H1 (cell line): ENCODE data around the gene SCCPDH. TPM values are rescaled to one million over a fixed set of nuclear protein-coding genes. Genes with fewer than 3 reads are reported as not detected.

Experiments used
- CTCF ChIA-PET: fragments of 300-600 bp; sonication (Branson Sonifier 250); formaldehyde crosslinking; loops from one replicate; lab custom pipeline; 2021; ENCODE audit not compliant: partially characterized antibody; lab: Charles Lee
- POLR2A ChIA-PET: fragments of 300-600 bp; sonication (Branson Sonifier 250); formaldehyde crosslinking; loops from one replicate; lab custom pipeline; 2021; ENCODE audit warnings: inconsistent platforms; ENCODE audit not compliant: partially characterized antibody; lab: Charles Lee
- DNase-seq, 2 experiments: peaks; one replicate each; pipeline versions ENCODE4 v3.0.0 to v3.0.0-alpha.2; 2010 to 2022; ENCODE audit warnings: low spot score in 2 of 2, low read depth in 1 of 2, mixed read lengths in 1 of 2
- FAIRE-seq: peaks from 2 replicates; lab custom pipeline; 2011; peaks lifted over from hg19 to GRCh38; lab: Jason Lieb, UNC
- H2AFZ ChIP-seq: 2 replicates; pipeline ENCODE4 v1.8.1; 2012; ENCODE audit warnings: low read length, inconsistent platforms
- H2AK5ac ChIP-seq: 2 replicates; pipeline ENCODE4 v1.6.1; 2013; ENCODE audit warnings: low read depth, low read length
- H2BK120ac ChIP-seq: replicated peaks from 2 replicates; pipeline ENCODE3; 2013; ENCODE audit warnings: low read depth, low read length, inconsistent platforms
- H2BK12ac ChIP-seq: 2 replicates; pipeline ENCODE4 v1.6.1; 2013; ENCODE audit warnings: low read depth, low read length
- H2BK15ac ChIP-seq: 2 replicates; pipeline ENCODE4 v1.6.1; 2013; ENCODE audit warnings: low read length
- H2BK20ac ChIP-seq: 2 replicates; pipeline ENCODE4 v1.6.1; 2013; ENCODE audit warnings: low read length
- H2BK5ac ChIP-seq: 2 replicates; pipeline ENCODE4 v1.6.1; 2013; ENCODE audit warnings: low read depth, low read length
- H3K14ac ChIP-seq: 2 replicates; pipeline ENCODE4 v1.6.1; 2013; ENCODE audit warnings: inconsistent platforms; ENCODE audit not compliant: insufficient read length
- H3K18ac ChIP-seq: 2 replicates; pipeline ENCODE4 v1.6.1; 2013; ENCODE audit warnings: low read length; ENCODE audit errors: extremely low read depth
- H3K23ac ChIP-seq: 2 replicates; pipeline ENCODE4 v1.6.1; 2013; ENCODE audit warnings: inconsistent platforms; ENCODE audit not compliant: insufficient read length
- H3K23me2 ChIP-seq: 2 replicates; pipeline ENCODE4 v1.6.1; 2013; ENCODE audit warnings: low read depth, low read length
- H3K27ac ChIP-seq: 2 replicates; pipeline ENCODE4 v1.6.1; 2011; ENCODE audit warnings: low read depth, low read length, inconsistent platforms
- H3K27me3 ChIP-seq, 4 experiments: replicated peaks in 1 of 4; 1 replicate in 1 of 4; 2 replicates in 3 of 4; pipeline versions ENCODE4 v1.6.1 to v1.8.1; 2011 to 2013; ENCODE audit warnings: low read length in 3 of 4, mild to moderate bottlenecking in 3 of 4, inconsistent platforms in 2 of 4, mixed read lengths in 2 of 4, moderate library complexity in 1 of 4; ENCODE audit not compliant: control insufficient read depth in 3 of 4, insufficient read depth in 3 of 4; ENCODE audit errors: extremely low read depth in 1 of 4
- H3K36me3 ChIP-seq, 4 experiments: 2 replicates each; pipeline versions ENCODE4 v1.6.1 to v1.8.1; 2011 to 2013; ENCODE audit warnings: mild to moderate bottlenecking in 4 of 4, low read length in 3 of 4, moderate library complexity in 2 of 4, control low read depth in 1 of 4, inconsistent platforms in 1 of 4; ENCODE audit not compliant: insufficient read depth in 4 of 4, control insufficient read depth in 2 of 4
- H3K4ac ChIP-seq: replicated peaks from 2 replicates; pipeline ENCODE3; 2013; ENCODE audit warnings: low read length, low read depth, mixed read lengths, inconsistent platforms; ENCODE audit not compliant: insufficient read length
- H3K4me1 ChIP-seq, 4 experiments: replicated peaks in 1 of 4; 1 replicate in 1 of 4; 2 replicates in 3 of 4; pipeline versions ENCODE4 v1.6.1 to v1.8.1; 2011 to 2013; ENCODE audit warnings: low read length in 3 of 4, inconsistent platforms in 2 of 4, mixed read lengths in 1 of 4; ENCODE audit not compliant: insufficient read depth in 4 of 4, control insufficient read depth in 3 of 4
- H3K4me2 ChIP-seq, 2 experiments: 2 replicates each; pipeline versions ENCODE4 v1.6.1 to v1.8.1; 2011 to 2013; ENCODE audit warnings: low read depth in 2 of 2, low read length in 2 of 2, control low read depth in 1 of 2, inconsistent platforms in 1 of 2, mild to moderate bottlenecking in 1 of 2; ENCODE audit not compliant: insufficient read depth in 1 of 2
- H3K4me3 ChIP-seq, 4 experiments: fragments of 200-600, 300-600 bp in 1 of 4; sonication (generic), shearing (Covaris generic), sonication (Bioruptor Twin) in 1 of 4; 2 replicates each; pipeline versions ENCODE4 v1.5.1 to v1.8.1; 2011 to 2016; ENCODE audit warnings: low read length in 4 of 4, low read depth in 3 of 4, control low read depth in 2 of 4, inconsistent platforms in 2 of 4, mild to moderate bottlenecking in 2 of 4, mixed read lengths in 1 of 4, moderate library complexity in 1 of 4; ENCODE audit not compliant: insufficient read depth in 2 of 4; ENCODE audit errors: extremely low read depth in 1 of 4
- H3K56ac ChIP-seq: replicated peaks from 2 replicates; pipeline ENCODE3; 2013; ENCODE audit warnings: low read depth, mild to moderate bottlenecking, mixed read lengths, low read length, inconsistent platforms; ENCODE audit not compliant: insufficient read length
- H3K79me1 ChIP-seq: 2 replicates; pipeline ENCODE4 v1.6.1; 2013; ENCODE audit warnings: low read depth, low read length, control low read depth
- H3K79me2 ChIP-seq, 2 experiments: 2 replicates each; pipeline versions ENCODE4 v1.6.1 to v1.8.1; 2012 to 2013; ENCODE audit warnings: low read length in 2 of 2, mild to moderate bottlenecking in 2 of 2, inconsistent platforms in 1 of 2; ENCODE audit not compliant: insufficient read depth in 2 of 2, control insufficient read depth in 1 of 2
- H3K9ac ChIP-seq, 4 experiments: replicated peaks in 1 of 4; 1 replicate in 1 of 4; 2 replicates in 3 of 4; pipeline versions ENCODE4 v1.6.1 to v1.8.1; 2011 to 2013; ENCODE audit warnings: low read depth in 3 of 4, low read length in 3 of 4, control low read depth in 2 of 4, mild to moderate bottlenecking in 2 of 4, moderate library complexity in 2 of 4, inconsistent platforms in 1 of 4; ENCODE audit errors: extremely low read depth in 1 of 4
- H3K9me3 ChIP-seq, 2 experiments: 2 replicates each; pipeline versions ENCODE4 v1.6.1 to v1.8.1; 2012 to 2013; ENCODE audit warnings: mild to moderate bottlenecking in 2 of 2, moderate library complexity in 2 of 2, control low read depth in 1 of 2, inconsistent platforms in 1 of 2, low read depth in 1 of 2, low read length in 1 of 2, mixed read lengths in 1 of 2; ENCODE audit not compliant: insufficient read depth in 2 of 2
- H4K20me1 ChIP-seq, 2 experiments: replicated peaks in 1 of 2; 2 replicates each; pipeline versions ENCODE3 to v1.8.1; 2011 to 2013; ENCODE audit warnings: inconsistent platforms in 2 of 2, low read length in 2 of 2, mild to moderate bottlenecking in 1 of 2; ENCODE audit not compliant: insufficient read depth in 2 of 2, control insufficient read depth in 1 of 2
- H4K5ac ChIP-seq: 2 replicates; pipeline ENCODE4 v1.6.1; 2013; ENCODE audit warnings: low read length, low read depth, mixed read lengths, inconsistent platforms; ENCODE audit not compliant: insufficient read length
- H4K8ac ChIP-seq: 2 replicates; pipeline ENCODE4 v1.8.0; 2013; ENCODE audit warnings: mild to moderate bottlenecking, moderate library complexity, low read length, inconsistent platforms; ENCODE audit not compliant: insufficient read depth; ENCODE audit errors: extremely low read depth
- H4K91ac ChIP-seq: replicated peaks from 2 replicates; pipeline ENCODE3; 2013; ENCODE audit warnings: low read length, mixed read lengths, inconsistent platforms; ENCODE audit not compliant: insufficient read length
- EGR1 ChIP-seq: IDR thresholded peaks from 2 replicates; pipeline ENCODE4 v1.6.1; 2011; ENCODE audit warnings: low read depth, low read length, borderline replicate concordance
- NANOG ChIP-seq: IDR thresholded peaks from 2 replicates; pipeline ENCODE4 v1.6.1; 2011; ENCODE audit warnings: low read length, low read depth, mild to moderate bottlenecking, inconsistent platforms; ENCODE audit not compliant: insufficient read depth, poor library complexity, severe bottlenecking
- PHF8 ChIP-seq: fragments of 200-600 bp; sonication (generic); conservative IDR thresholded peaks from 2 replicates; pipeline ENCODE4 v1.7.1; 2012; ENCODE audit warnings: low read depth, mild to moderate bottlenecking, inconsistent platforms, low read length, moderate library complexity
- RXRA ChIP-seq: IDR thresholded peaks from 2 replicates; pipeline ENCODE4 v1.6.1; 2011; ENCODE audit warnings: low read depth, mild to moderate bottlenecking, low read length, moderate library complexity; ENCODE audit not compliant: insufficient read depth
- WGBS, 2 experiments: shearing (Covaris generic) in 1 of 2; methylation state at CpG; one replicate each; pipeline versions ENCODE4 v1.1.6 to v1.1.7; 2013 to 2015; ENCODE audit warnings: low lambda C conversion rate in 2 of 2, mixed read lengths in 2 of 2, inconsistent platforms in 1 of 2, low coverage in 1 of 2, missing lambda C conversion rate in 1 of 2; ENCODE audit not compliant: insufficient replicate concordance in 2 of 2, insufficient coverage in 1 of 2, insufficient read length in 1 of 2; ENCODE audit errors: extremely low coverage in 1 of 2, missing lambda C conversion rate in 1 of 2; 5-methylcytosine and 5-hydroxymethylcytosine counted together
- polyA plus RNA-seq, 7 experiments: library from polyadenylated mRNA; depleted of rRNA in 3 of 7; stranded (reverse) in 5 of 7; unstranded in 2 of 7; fragments of >200 nt in 5 of 7; fragments of 200-250 nt in 2 of 7; gene quantifications; 1 replicate in 5 of 7; 2 replicates in 1 of 7; 4 replicates in 1 of 7; pipeline versions ENCODE4 v1.2.1 to v1.2.3, GENCODE V29; 2011 to 2013; ENCODE audit warnings: missing spikeins in 2 of 7, mixed read lengths in 2 of 7
- total RNA-seq: library from RNA; stranded (reverse); fragmentation: NEBNext Ultra II Directional; extraction: Animal tissue kit (Norgen Biotek cat#: 25700); gene quantifications from 2 replicates; pipeline ENCODE4 v1.2.1, GENCODE V29; 2021
- TF ChIP-seq, protein P1 (sequence below), 3 experiments: IDR thresholded peaks; 1 replicate in 2 of 3; 2 replicates in 1 of 3; pipeline versions ENCODE4 v1.5.1 to v1.6.1; 2011; ENCODE audit warnings: low read length in 3 of 3, mild to moderate bottlenecking in 3 of 3, inconsistent platforms in 2 of 3, low read depth in 1 of 3, moderate library complexity in 1 of 3; ENCODE audit not compliant: insufficient read depth in 1 of 3; ENCODE audit errors: control extremely low read depth in 1 of 3
- TF ChIP-seq, protein P2 (sequence below): IDR thresholded peaks from 2 replicates; pipeline ENCODE4 v1.6.1; 2012; ENCODE audit warnings: inconsistent platforms
- TF ChIP-seq, protein P3 (sequence below): IDR thresholded peaks from 2 replicates; pipeline ENCODE4 v1.6.1; 2012; ENCODE audit warnings: low read length, inconsistent platforms
- TF ChIP-seq, protein P4 (sequence below): IDR thresholded peaks from 2 replicates; pipeline ENCODE4 v1.6.1; 2011; ENCODE audit warnings: low read depth, mild to moderate bottlenecking, low read length; ENCODE audit not compliant: insufficient read depth

The SCCPDH gene
- total and polyA plus RNA-seq, 2 of the 8 experiments (the other 6 are each of a cell fraction or from before 2014, with no cell fraction given): 9.5 to 17.0 TPM

DNA sequence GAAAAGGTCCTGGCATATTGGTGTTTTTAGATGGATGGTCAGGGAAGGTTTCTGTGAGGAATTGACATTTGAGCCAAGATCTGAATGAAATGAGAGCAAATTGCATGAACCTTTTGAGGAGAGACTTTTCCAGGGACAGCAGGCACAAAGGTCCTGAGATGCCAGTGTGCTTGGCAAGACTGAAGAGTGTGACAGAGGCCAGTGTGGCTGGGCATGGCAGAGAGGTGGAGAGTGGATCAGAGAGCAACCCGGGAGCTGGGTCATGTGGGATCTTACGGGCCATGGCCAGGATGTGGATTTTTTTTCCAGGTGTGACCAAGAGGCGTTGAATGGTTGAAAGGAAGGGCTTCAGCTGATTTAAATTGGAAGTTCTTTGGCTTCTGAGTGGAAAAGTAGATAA, 3.4 kb downstream of the SCCPDH start:
- H2BK12ac ChIP-seq: no peak overlapping the region
- no peak overlapping the region for H4K91ac ChIP-seq
- CTCF ChIA-PET: interaction anchor here (0.6 kb wide), 1 partner anchor 9 kb away, joined by 3 read pairs; no protein-coding TSS in a partner anchor
- H2BK20ac ChIP-seq: no peak overlapping the region
- H3K4ac ChIP-seq: no peak overlapping the region
- 98% methylated on average over 3 of the region's 3 CpGs; no CpG with 5 or more reads in 1 of the 2 experiments for WGBS, 2 experiments
- peaks cover 0 to 3% (median 3%) of the 10 kb centered on the region in 4 experiments; a peak in 3 of 7 replicates for H3K27me3 ChIP-seq
- no peak overlapping the region for H3K56ac ChIP-seq
- H3K36me3 ChIP-seq: peaks cover 0 to 31% (median 8%) of the 10 kb centered on the region in 4 experiments; a peak in 5 of 8 replicates
- H4K8ac ChIP-seq: no peak overlapping the region
- POLR2A ChIA-PET: no interaction called here
- H3K27ac ChIP-seq: no peak overlapping the region
- no peak overlapping the region for H2AFZ ChIP-seq
- no peak for FAIRE-seq
- H4K5ac ChIP-seq: no peak overlapping the region
- H2BK120ac ChIP-seq: no peak overlapping the region
- peaks cover 4 to 6% of the 10 kb centered on the region in 2 experiments; a peak in 1 of 4 replicates for H3K9me3 ChIP-seq
- no peaks in the 10 kb centered on the region for H3K79me2 ChIP-seq
- no peak overlapping the region for H3K14ac ChIP-seq
- H3K18ac ChIP-seq: no peak overlapping the region
- H3K4me2 ChIP-seq: no peak overlapping the region
- H2BK15ac ChIP-seq: no peak overlapping the region
- H4K20me1 ChIP-seq: no peaks in the 10 kb centered on the region
- DNase-seq: no peak
- no peak overlapping the region for H3K4me3 ChIP-seq
- no peak overlapping the region for H2BK5ac ChIP-seq
- H3K23ac ChIP-seq: no peak overlapping the region
- H3K23me2 ChIP-seq: peaks cover 9% of the 10 kb centered on the region; the same call in 1 of the 2 replicates
- no peak overlapping the region for H2AK5ac ChIP-seq
- no peaks in the 10 kb centered on the region for H3K79me1 ChIP-seq
- H3K4me1 ChIP-seq: no peaks in the 10 kb centered on the region
- no peak overlapping the region for H3K9ac ChIP-seq
- no peak for TF ChIP-seq RXRA
- TF ChIP-seq PHF8: no peak
- TF ChIP-seq, protein P1, sequence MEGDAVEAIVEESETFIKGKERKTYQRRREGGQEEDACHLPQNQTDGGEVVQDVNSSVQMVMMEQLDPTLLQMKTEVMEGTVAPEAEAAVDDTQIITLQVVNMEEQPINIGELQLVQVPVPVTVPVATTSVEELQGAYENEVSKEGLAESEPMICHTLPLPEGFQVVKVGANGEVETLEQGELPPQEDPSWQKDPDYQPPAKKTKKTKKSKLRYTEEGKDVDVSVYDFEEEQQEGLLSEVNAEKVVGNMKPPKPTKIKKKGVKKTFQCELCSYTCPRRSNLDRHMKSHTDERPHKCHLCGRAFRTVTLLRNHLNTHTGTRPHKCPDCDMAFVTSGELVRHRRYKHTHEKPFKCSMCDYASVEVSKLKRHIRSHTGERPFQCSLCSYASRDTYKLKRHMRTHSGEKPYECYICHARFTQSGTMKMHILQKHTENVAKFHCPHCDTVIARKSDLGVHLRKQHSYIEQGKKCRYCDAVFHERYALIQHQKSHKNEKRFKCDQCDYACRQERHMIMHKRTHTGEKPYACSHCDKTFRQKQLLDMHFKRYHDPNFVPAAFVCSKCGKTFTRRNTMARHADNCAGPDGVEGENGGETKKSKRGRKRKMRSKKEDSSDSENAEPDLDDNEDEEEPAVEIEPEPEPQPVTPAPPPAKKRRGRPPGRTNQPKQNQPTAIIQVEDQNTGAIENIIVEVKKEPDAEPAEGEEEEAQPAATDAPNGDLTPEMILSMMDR (IDR thresholded peaks at IDR 0.05; ENCODE audit: control extremely low read depth in 1 of 3, insufficient read depth in 1 of 3, low read depth in 1 of 3, low read length in 3 of 3): no peak
- no peak for TF ChIP-seq NANOG
- TF ChIP-seq, protein P2, sequence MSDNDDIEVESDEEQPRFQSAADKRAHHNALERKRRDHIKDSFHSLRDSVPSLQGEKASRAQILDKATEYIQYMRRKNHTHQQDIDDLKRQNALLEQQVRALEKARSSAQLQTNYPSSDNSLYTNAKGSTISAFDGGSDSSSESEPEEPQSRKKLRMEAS: no peak
- no peak for TF ChIP-seq EGR1
- TF ChIP-seq, protein P3, sequence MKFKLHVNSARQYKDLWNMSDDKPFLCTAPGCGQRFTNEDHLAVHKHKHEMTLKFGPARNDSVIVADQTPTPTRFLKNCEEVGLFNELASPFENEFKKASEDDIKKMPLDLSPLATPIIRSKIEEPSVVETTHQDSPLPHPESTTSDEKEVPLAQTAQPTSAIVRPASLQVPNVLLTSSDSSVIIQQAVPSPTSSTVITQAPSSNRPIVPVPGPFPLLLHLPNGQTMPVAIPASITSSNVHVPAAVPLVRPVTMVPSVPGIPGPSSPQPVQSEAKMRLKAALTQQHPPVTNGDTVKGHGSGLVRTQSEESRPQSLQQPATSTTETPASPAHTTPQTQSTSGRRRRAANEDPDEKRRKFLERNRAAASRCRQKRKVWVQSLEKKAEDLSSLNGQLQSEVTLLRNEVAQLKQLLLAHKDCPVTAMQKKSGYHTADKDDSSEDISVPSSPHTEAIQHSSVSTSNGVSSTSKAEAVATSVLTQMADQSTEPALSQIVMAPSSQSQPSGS: no peak
- TF ChIP-seq, protein P4, sequence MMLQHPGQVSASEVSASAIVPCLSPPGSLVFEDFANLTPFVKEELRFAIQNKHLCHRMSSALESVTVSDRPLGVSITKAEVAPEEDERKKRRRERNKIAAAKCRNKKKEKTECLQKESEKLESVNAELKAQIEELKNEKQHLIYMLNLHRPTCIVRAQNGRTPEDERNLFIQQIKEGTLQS: no peak
